Ovary (tissue), 9 donors: ENCODE results near the gene MAB21L3. TPM values are rescaled to one million over a fixed set of nuclear protein-coding genes. Genes with fewer than 3 reads are reported as not detected.

Experiments
- DNase-seq, 5 donors: peaks; one replicate each; pipeline ENCODE4 v3.0.0-alpha.2; 2019 to 2020
- H3K27ac ChIP-seq, 2 donors: fragments of 200-600 bp; one replicate each; pipeline versions ENCODE4 v1.5.1 to v1.8.0; 2019 to 2022
- H3K27me3 ChIP-seq: fragments of 200-600 bp; one replicate; pipeline ENCODE4 v1.8.0; 2022
- H3K36me3 ChIP-seq: fragments of 200-600 bp; sonication (generic); one replicate; pipeline ENCODE4 v1.5.1; 2019
- H3K4me1 ChIP-seq: one replicate; pipeline ENCODE4 v1.8.1; 2013; ENCODE audit warnings: mild to moderate bottlenecking, moderate library complexity; ENCODE audit not compliant: insufficient read depth
- H3K4me3 ChIP-seq: fragments of 200-600 bp; sonication (generic); one replicate; pipeline ENCODE4 v1.5.1; 2017
- H3K9me3 ChIP-seq, 2 donors: fragments of 200-600 bp in 1 of 2; sonication (generic) in 1 of 2; one replicate each; pipeline versions ENCODE4 v1.5.1 to v1.8.1; 2013 to 2019; ENCODE audit warnings: mild to moderate bottlenecking in 1 of 2, moderate library complexity in 1 of 2
- CTCF ChIP-seq, 3 donors: fragments of 450-650 bp in 2 of 3; fragments of 200-600 bp in 1 of 3; IDR thresholded peaks; one replicate each; pipeline versions ENCODE4 v1.5.1 to v1.8.0; 2016 to 2022; ENCODE audit warnings: antibody characterized with exemption in 3 of 3, mild to moderate bottlenecking in 1 of 3
- EP300 ChIP-seq: sonication (generic); formaldehyde crosslinking; IDR thresholded peaks from one replicate; pipeline ENCODE4 v1.6.1; 2017; ENCODE audit warnings: antibody characterized with exemption
- POLR2A ChIP-seq: fragments of 450-650 bp; IDR thresholded peaks from one replicate; pipeline ENCODE4 v1.6.1; 2017; ENCODE audit warnings: antibody characterized with exemption, mild to moderate bottlenecking, moderate library complexity
- WGBS, 3 donors: extraction: QIAGEN DNeasy Blood & Tissue Kit in 1 of 3; methylation state at CpG; one replicate each; pipeline versions ENCODE4 v1.1.5 to v1.1.7; 2013 to 2017; 5-methylcytosine and 5-hydroxymethylcytosine counted together
- intact Hi-C, 4 donors: fragments of 100-400 bp; cut with DNase I; formaldehyde crosslinking; loops; one replicate each; pipeline versions ENCODE4 v1.11.0 to v1.15.1; 2022 to 2023
- polyA plus RNA-seq, 2 donors: library from polyadenylated mRNA; stranded (reverse); fragments of 200-250 nt in 1 of 2; fragments of 350-450 nt in 1 of 2; fragmentation: Illumina TruSeq in 1 of 2; extraction: RNeasy Lipid Tissue Mini Kit (QIAGEN cat#74804) in 1 of 2; gene quantifications; one replicate each; pipeline ENCODE4 v1.2.3, GENCODE V29; 2013 to 2014
- total RNA-seq, 7 donors: library from RNA; depleted of rRNA in 2 of 7; stranded (reverse); fragments of >200 nt in 2 of 7; fragmentation: NEBNext Ultra II Directional in 3 of 7; extraction: Animal tissue kit (Norgen Biotek cat#: 25700) in 3 of 7; gene quantifications; one replicate each; pipeline versions ENCODE4 v1.1.0 to v1.2.4, GENCODE V29; 2016 to 2023
- donor health status: DM: no; HTN: no; CAD: no; lungs with moderate emphysema.
- donor health status: DM: no; HTN: no; CAD: no.
- donor health status: Bipolar disorder and iron deficiency.
- donor health status: DM: yes; HTN: yes; CAD: no.
- donor health status: DM: no; HTN: no; CAD: no.
- donor health status: DM: yes; HTN: yes; CAD: no.

Gene MAB21L3
- total and polyA plus RNA-seq, 9 donors, result not detected

DNA sequence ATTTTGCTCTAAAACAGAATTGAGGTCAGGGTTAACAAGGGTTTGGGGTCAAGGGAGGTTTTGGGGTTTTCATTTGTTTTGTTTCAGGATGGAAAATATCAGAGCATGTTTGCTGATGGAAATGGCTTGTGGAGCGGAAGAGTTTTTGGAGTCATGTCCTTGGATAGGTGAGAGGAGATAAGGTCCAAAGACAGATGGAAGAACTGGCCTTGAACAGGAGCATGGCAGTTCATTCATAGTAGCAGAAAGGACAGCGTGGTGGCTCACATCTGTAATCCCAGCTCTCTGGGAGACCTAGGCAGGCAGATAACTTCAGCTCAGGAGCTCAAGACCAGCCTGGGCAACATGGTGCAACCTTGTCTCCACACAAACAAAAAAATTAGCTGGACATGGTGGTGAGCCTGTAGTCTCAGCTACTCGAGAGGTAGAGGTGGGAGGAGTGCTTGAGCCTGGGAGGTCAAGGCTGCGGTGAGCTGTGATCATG, 65.1 kb downstream of the MAB21L3 start:
- no peak for TF ChIP-seq POLR2A
- H3K4me3 ChIP-seq, result no peak overlapping the region
- no peaks in the 10 kb centered on the region for H3K4me1 ChIP-seq
- H3K27me3 ChIP-seq, result no peaks in the 10 kb centered on the region
- H3K36me3 ChIP-seq, result no peaks in the 10 kb centered on the region
- no peak overlapping the region for H3K27ac ChIP-seq
- intact Hi-C loops, result no loop called here
- 39 to 60% (median 44%) methylated on average over 4 of the region's 4 CpGs for WGBS, 3 donors
- no peak for DNase-seq
- H3K9me3 ChIP-seq, result no peaks in the 10 kb centered on the region

DNA sequence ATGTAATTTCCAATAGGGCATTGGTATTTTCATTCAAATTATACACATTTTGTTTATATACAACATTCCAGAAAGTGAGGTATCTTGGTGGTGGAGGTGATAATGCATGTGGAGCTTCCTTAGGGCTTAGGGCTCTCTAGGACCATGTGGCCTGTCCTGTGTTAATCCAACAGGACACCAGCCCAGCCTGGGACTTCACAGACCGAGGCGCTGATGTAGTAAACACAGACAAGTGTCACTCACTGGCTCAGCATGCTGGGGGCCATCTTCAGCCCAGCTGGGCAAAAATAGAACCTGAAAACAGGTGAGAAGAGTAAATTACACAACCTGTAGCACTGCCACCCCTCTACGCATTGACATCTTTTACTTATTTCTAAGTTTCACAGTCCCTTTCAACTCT, 66.7 kb downstream of the MAB21L3 start:
- Histone ChIP-seq H3K4me1 (no peaks in the 10 kb centered on the region), H3K36me3 (no peaks in the 10 kb centered on the region), H3K27ac (no peak overlapping the region), H3K4me3 (no peak overlapping the region), H3K9me3 (no peaks in the 10 kb centered on the region), H3K27me3 (no peaks in the 10 kb centered on the region)
- intact Hi-C loops, result no loop called here
- DNase-seq, result no peak
- TF ChIP-seq POLR2A (no peak), CTCF (IDR thresholded peaks at IDR 0.05) (no peak), EP300 (no peak)
- WGBS, 3 donors, result 96 to 97% (median 96%) methylated on average over 3 of the region's 3 CpGs

DNA sequence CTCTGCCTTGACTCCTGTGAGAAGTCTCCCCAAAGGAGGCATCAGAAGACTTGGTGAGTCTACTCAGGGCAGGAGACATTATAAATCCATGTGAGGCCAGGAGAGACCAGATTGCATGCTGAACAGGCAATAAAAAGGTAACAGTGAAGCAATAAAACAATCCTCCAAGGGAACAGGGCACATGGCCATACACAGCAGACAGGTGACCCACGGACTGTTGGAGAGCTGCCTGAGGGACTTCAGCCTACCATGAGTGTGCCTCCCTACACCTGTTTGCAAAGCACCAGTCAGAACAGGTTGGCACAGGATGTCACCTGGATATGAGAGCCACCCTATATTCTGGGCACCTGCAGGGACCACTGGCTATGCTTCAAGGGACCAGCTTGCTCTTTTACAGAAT, 67.6 kb downstream of the MAB21L3 start:
- H3K4me3 ChIP-seq, result no peak overlapping the region
- WGBS, 3 donors, result 78 to 84% (median 81%) methylated on average over 1 of the region's 1 CpG
- H3K4me1 ChIP-seq, result no peaks in the 10 kb centered on the region
- no peaks in the 10 kb centered on the region for H3K36me3 ChIP-seq
- no peak for TF ChIP-seq POLR2A
- no peak for TF ChIP-seq CTCF (IDR thresholded peaks at IDR 0.05)
- TF ChIP-seq EP300, result no peak
- H3K27ac ChIP-seq, result no peak overlapping the region
- no peaks in the 10 kb centered on the region for H3K27me3 ChIP-seq
- H3K9me3 ChIP-seq, result no peaks in the 10 kb centered on the region
- no peak for DNase-seq
- intact Hi-C loops, result no loop called here

DNA sequence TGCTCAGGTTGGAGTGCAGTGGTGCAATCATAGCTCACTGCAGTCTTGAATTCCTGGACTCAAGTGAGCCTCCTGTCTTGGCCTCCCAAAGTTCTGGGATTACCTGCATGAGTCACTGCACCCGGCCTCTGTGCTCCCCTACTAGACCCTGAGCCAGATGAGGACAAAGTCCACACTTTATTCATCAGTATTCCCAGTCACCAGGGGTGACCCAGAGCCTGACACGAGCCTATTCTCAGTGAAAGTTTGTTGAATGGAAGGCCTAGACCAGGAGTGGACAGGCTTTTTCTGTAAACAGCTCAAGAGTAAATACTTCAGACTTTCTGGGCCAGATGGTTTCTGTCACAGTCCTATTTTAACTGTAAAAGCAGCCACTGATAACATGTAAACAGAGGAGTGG, 68.2 kb downstream of the MAB21L3 start:
- Histone ChIP-seq H3K4me1 (no peaks in the 10 kb centered on the region), H3K9me3 (no peaks in the 10 kb centered on the region), H3K36me3 (no peaks in the 10 kb centered on the region), H3K27me3 (no peaks in the 10 kb centered on the region), H3K4me3 (no peak overlapping the region), H3K27ac (no peak overlapping the region)
- intact Hi-C loops, result no loop called here
- DNase-seq, result no peak
- 34 to 44% (median 39%) methylated on average over 2 of the region's 2 CpGs for WGBS, 3 donors
- TF ChIP-seq CTCF (IDR thresholded peaks at IDR 0.05), result no peak
- TF ChIP-seq EP300, result no peak
- no peak for TF ChIP-seq POLR2A

GRCh38 chr1:116179964-116180363, 68.8 kb downstream of the MAB21L3 start:
- no peak overlapping the region for H3K27ac ChIP-seq
- no peak for TF ChIP-seq EP300
- TF ChIP-seq CTCF (IDR thresholded peaks at IDR 0.05), result no peak
- no peak for TF ChIP-seq POLR2A
- DNase-seq, result no peak
- no peaks in the 10 kb centered on the region for H3K4me1 ChIP-seq
- 64 to 68% (median 68%) methylated on average over 3 of the region's 3 CpGs for WGBS, 3 donors
- no peaks in the 10 kb centered on the region for H3K9me3 ChIP-seq
- H3K27me3 ChIP-seq, result no peaks in the 10 kb centered on the region
- H3K36me3 ChIP-seq, result no peaks in the 10 kb centered on the region
- intact Hi-C loops, result no loop called here
- H3K4me3 ChIP-seq, result no peak overlapping the region
